ENCODE data around the gene KRTAP29-1. TPM values are rescaled to one million over a fixed set of nuclear protein-coding genes. Genes with fewer than 3 reads are reported as not detected.

Gene KRTAP29-1
- total RNA-seq, 1 experiment from 2014 or later = not detected

- ATAC-seq = no peak
- no peak overlapping the region for H3K4me3 ChIP-seq (ENCODE audit: low read depth in 2 of 2, low read length in 2 of 2)
- TF ChIP-seq SIN3A (IDR thresholded peaks at IDR 0.05; ENCODE audit: borderline replicate concordance, insufficient read depth, low read depth, low read length) = no peak
- TF ChIP-seq CTCF (IDR thresholded peaks at IDR 0.05) = no peak
- TF ChIP-seq POLR2AphosphoS5 (IDR thresholded peaks at IDR 0.05; ENCODE audit: low read depth, low read length) = no peak
- no peak for TF ChIP-seq REST (IDR thresholded peaks at IDR 0.05; ENCODE audit: insufficient read depth in 1 of 2, low read depth in 2 of 2, low read length in 1 of 2)
- no peak for TF ChIP-seq TCF7L2 (IDR thresholded peaks at IDR 0.05; ENCODE audit: low read depth, low read length)
- no peak for DNase-seq (ENCODE audit: low read depth, low spot score)
- no peaks in the 10 kb centered on the region for H3K9me3 ChIP-seq (ENCODE audit: control insufficient read depth, insufficient read depth, low read depth, low read length)
- intact Hi-C loops (cut with micrococcal nuclease; ENCODE audit: unreplicated experiment) = no loop called here
- ChIA-PET POLR2A (no interaction called here), CTCF (no interaction called here)
- H3K27ac ChIP-seq (ENCODE audit: low read length) = no peak overlapping the region
- no peaks in the 10 kb centered on the region for H3K4me1 ChIP-seq (ENCODE audit: control insufficient read depth, insufficient read depth, low read length)
- H3K27me3 ChIP-seq (ENCODE audit: control insufficient read depth, insufficient read depth, low read length) = peaks cover 34% of the 10 kb centered on the region
- BruUV-seq (replicated peaks) = no TSS peak
- in situ Hi-C loops (cut with HindIII; ENCODE audit: low pct_unique_long_range_greater_than_20kb, low sequenced_read_pairs) = no loop called here
- H3K36me3 ChIP-seq (ENCODE audit: control insufficient read depth, insufficient read depth, low read length) = no peaks in the 10 kb centered on the region
These were observed 47.8 kb downstream of the KRTAP29-1 start for GRCh38 chr17:41254861-41255260.

Other genes starting within 250 kb of the KRTAP29-1 start
- not detected for gene KRTAP2-2, start 247.6 kb downstream of the KRTAP29-1 start, total RNA-seq (2021; ENCODE audit: unreplicated experiment)
- not detected for gene KRTAP2-3, start 242.7 kb downstream of the KRTAP29-1 start, total RNA-seq (2021; ENCODE audit: unreplicated experiment)
- not detected for gene KRTAP2-4, start 237.0 kb downstream of the KRTAP29-1 start, total RNA-seq (2021; ENCODE audit: unreplicated experiment)
- not detected for gene KRTAP4-7, start 218.7 kb downstream of the KRTAP29-1 start, total RNA-seq (2021; ENCODE audit: unreplicated experiment)
- gene KRTAP4-8, start 204.7 kb downstream of the KRTAP29-1 start, total RNA-seq (2021; ENCODE audit: unreplicated experiment) = not detected
- gene KRTAP4-16, start 200.6 kb downstream of the KRTAP29-1 start, total RNA-seq (2021; ENCODE audit: unreplicated experiment) = not detected
- gene KRTAP4-9, start 197.5 kb downstream of the KRTAP29-1 start, total RNA-seq (2021; ENCODE audit: unreplicated experiment) = not detected
- gene KRTAP4-11, start 184.5 kb downstream of the KRTAP29-1 start, total RNA-seq (2021; ENCODE audit: unreplicated experiment) = not detected
- gene KRTAP4-12, start 178.7 kb downstream of the KRTAP29-1 start, total RNA-seq (2021; ENCODE audit: unreplicated experiment) = not detected
- gene KRTAP4-6, start 162.3 kb downstream of the KRTAP29-1 start, total RNA-seq (2021; ENCODE audit: unreplicated experiment) = not detected
- not detected for gene KRTAP4-5, start 153.0 kb downstream of the KRTAP29-1 start, total RNA-seq (2021; ENCODE audit: unreplicated experiment)
- not detected for gene KRTAP4-4, start 142.1 kb downstream of the KRTAP29-1 start, total RNA-seq (2021; ENCODE audit: unreplicated experiment)
- gene KRTAP4-3, start 134.6 kb downstream of the KRTAP29-1 start, total RNA-seq (2021; ENCODE audit: unreplicated experiment) = not detected
- gene KRTAP4-2, start 124.6 kb downstream of the KRTAP29-1 start, total RNA-seq (2021; ENCODE audit: unreplicated experiment) = not detected
- gene KRTAP4-1, start 117.9 kb downstream of the KRTAP29-1 start, total RNA-seq (2021; ENCODE audit: unreplicated experiment) = not detected
- gene KRTAP9-1, start 113.0 kb downstream of the KRTAP29-1 start, total RNA-seq (2021; ENCODE audit: unreplicated experiment) = not detected
- gene KRTAP9-2, start 76.2 kb downstream of the KRTAP29-1 start, total RNA-seq (2021; ENCODE audit: unreplicated experiment) = not detected
- not detected for gene KRTAP9-3, start 70.4 kb downstream of the KRTAP29-1 start, total RNA-seq (2021; ENCODE audit: unreplicated experiment)
- not detected for gene KRTAP9-8, start 64.9 kb downstream of the KRTAP29-1 start, total RNA-seq (2021; ENCODE audit: unreplicated experiment)
- gene KRTAP9-4, start 53.2 kb downstream of the KRTAP29-1 start, total RNA-seq (2021; ENCODE audit: unreplicated experiment) = not detected
- not detected for gene KRTAP9-9, start 47.5 kb downstream of the KRTAP29-1 start, total RNA-seq (2021; ENCODE audit: unreplicated experiment)
- gene KRTAP9-6, start 37.5 kb downstream of the KRTAP29-1 start, total RNA-seq (2021; ENCODE audit: unreplicated experiment) = not detected
- gene KRTAP9-7, start 27.2 kb downstream of the KRTAP29-1 start, total RNA-seq (2021; ENCODE audit: unreplicated experiment) = not detected
- not detected for gene KRTAP16-1, start 6.5 kb upstream of the KRTAP29-1 start, total RNA-seq (2021; ENCODE audit: unreplicated experiment)
- gene KRTAP17-1, start 12.9 kb upstream of the KRTAP29-1 start, total RNA-seq (2021; ENCODE audit: unreplicated experiment) = not detected
- not detected for gene KRT33A, start 48.0 kb upstream of the KRTAP29-1 start, total RNA-seq (2021; ENCODE audit: unreplicated experiment)
- not detected for gene KRT33B, start 67.0 kb upstream of the KRTAP29-1 start, total RNA-seq (2021; ENCODE audit: unreplicated experiment)
- gene KRT34, start 79.5 kb upstream of the KRTAP29-1 start, total RNA-seq (2021; ENCODE audit: unreplicated experiment) = not detected
- gene KRT31, start 94.8 kb upstream of the KRTAP29-1 start, total RNA-seq (2021; ENCODE audit: unreplicated experiment) = not detected
- gene KRT37, start 121.7 kb upstream of the KRTAP29-1 start, total RNA-seq (2021; ENCODE audit: unreplicated experiment) = not detected
- not detected for gene KRT38, start 138.1 kb upstream of the KRTAP29-1 start, total RNA-seq (2021; ENCODE audit: unreplicated experiment)
- 0.72 TPM for gene KRT32, start 164.5 kb upstream of the KRTAP29-1 start, total RNA-seq (2021; ENCODE audit: unreplicated experiment)
- not detected for gene KRT35, start 178.3 kb upstream of the KRTAP29-1 start, total RNA-seq (2021; ENCODE audit: unreplicated experiment)
- not detected for gene KRT36, start 187.1 kb upstream of the KRTAP29-1 start, total RNA-seq (2021; ENCODE audit: unreplicated experiment)
- 0.36 TPM for gene KRT13, start 202.8 kb upstream of the KRTAP29-1 start, total RNA-seq (2021; ENCODE audit: unreplicated experiment)
- 70.4 TPM for gene KRT15, start 216.0 kb upstream of the KRTAP29-1 start, total RNA-seq (2021; ENCODE audit: unreplicated experiment)
- gene KRT19, start 225.5 kb upstream of the KRTAP29-1 start, total RNA-seq (2021; ENCODE audit: unreplicated experiment) = 2,383 TPM

Data from Panc1 (cell line).